ENCODE measurements around the gene PRKCA.

Gene PRKCA

DNA sequence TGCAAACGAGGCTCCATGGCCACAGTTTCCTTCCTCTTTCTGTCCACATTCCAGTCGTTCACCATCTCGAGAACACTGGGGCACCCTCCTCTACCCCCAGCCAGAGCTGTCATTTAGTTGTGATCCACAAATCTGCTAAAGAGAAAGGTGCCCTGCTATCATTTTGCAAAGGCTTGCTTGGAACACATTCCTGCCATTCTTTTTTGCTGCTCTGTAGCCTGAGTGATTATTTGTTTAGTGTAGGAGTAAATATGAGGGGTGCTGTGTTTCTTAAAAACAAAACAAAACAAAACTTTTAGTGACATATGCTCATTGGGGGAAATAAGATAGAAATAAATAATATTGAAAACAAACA, 166.7 kb downstream of the PRKCA start:
- CTCF ChIA-PET: interaction anchor here (0.8 to 1.0 kb wide), 3 partner anchors 10 to 99 kb away, joined by 3 to 4 read pairs (median 3); no protein-coding TSS in a partner anchor
- TF ChIP-seq, protein P1, sequence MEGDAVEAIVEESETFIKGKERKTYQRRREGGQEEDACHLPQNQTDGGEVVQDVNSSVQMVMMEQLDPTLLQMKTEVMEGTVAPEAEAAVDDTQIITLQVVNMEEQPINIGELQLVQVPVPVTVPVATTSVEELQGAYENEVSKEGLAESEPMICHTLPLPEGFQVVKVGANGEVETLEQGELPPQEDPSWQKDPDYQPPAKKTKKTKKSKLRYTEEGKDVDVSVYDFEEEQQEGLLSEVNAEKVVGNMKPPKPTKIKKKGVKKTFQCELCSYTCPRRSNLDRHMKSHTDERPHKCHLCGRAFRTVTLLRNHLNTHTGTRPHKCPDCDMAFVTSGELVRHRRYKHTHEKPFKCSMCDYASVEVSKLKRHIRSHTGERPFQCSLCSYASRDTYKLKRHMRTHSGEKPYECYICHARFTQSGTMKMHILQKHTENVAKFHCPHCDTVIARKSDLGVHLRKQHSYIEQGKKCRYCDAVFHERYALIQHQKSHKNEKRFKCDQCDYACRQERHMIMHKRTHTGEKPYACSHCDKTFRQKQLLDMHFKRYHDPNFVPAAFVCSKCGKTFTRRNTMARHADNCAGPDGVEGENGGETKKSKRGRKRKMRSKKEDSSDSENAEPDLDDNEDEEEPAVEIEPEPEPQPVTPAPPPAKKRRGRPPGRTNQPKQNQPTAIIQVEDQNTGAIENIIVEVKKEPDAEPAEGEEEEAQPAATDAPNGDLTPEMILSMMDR (IDR thresholded peaks at IDR 0.05; ENCODE audit: insufficient read depth, low read length, missing control alignments): no peak
- no peak for DNase-seq (ENCODE audit: low read depth, low spot score)
- no peak overlapping the region for H3K4me3 ChIP-seq (ENCODE audit: low read depth, low read length)
- POLR2A ChIA-PET: interaction anchor here (2.1 kb wide), 1 partner anchor 25 kb away, joined by 4 read pairs; no protein-coding TSS in a partner anchor

- H3K4me3 ChIP-seq (ENCODE audit: low read depth, low read length): no peak overlapping the region
- CTCF ChIA-PET: no interaction called here
- POLR2A ChIA-PET: no interaction called here
- TF ChIP-seq, protein P1 (IDR thresholded peaks at IDR 0.05; ENCODE audit: insufficient read depth, low read length, missing control alignments): no peak
- no peak for DNase-seq (ENCODE audit: low read depth, low spot score)
Measured at GRCh38 chr17:66469461-66469860, 167.0 kb downstream of the PRKCA start.

DNA sequence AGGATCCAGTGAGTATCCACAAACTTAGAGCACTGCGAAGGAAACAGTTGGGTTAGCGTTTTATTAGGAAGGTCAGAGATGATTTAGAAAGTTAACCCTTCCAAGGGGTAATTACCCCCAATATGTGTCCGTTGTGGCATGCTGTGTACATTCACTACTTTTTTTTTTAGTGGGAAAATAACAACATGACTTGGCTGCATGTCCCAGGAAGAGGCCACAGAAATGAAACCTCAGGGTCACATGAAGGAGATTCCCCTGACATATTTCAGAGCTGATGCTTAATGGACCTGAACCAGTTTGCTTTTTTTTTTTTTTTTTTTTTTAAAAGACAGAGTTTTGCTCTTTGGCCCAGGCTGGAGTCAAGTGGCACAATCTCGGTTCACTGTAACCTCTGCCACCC, 167.5 kb downstream of the PRKCA start:
- H3K4me3 ChIP-seq (ENCODE audit: low read depth, low read length): no peak overlapping the region
- ChIA-PET CTCF (no interaction called here), POLR2A (no interaction called here)
- no peak for DNase-seq (ENCODE audit: low read depth, low spot score)
- TF ChIP-seq, protein P1 (IDR thresholded peaks at IDR 0.05; ENCODE audit: insufficient read depth, low read length, missing control alignments): no peak

DNA sequence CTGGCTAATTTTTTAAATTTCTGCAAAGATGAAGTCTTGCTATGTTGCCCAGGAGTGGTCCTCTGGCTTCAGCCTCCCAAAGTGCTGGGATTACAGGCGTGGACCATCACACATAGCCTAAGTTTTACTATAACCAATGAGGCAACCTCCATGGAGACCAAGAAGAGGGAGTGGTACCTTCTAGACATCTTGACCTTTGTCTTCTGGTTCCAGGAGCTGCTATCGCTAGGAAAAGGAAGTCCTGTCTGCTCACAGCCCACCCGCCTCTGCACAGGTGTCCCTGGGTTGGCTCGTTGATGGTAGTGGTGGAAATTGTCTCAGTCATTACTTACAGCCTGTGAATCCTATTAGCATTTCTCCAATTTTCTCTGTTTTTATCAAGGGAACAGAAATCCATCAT, 169.7 kb downstream of the PRKCA start:
- POLR2A ChIA-PET: no interaction called here
- H3K4me3 ChIP-seq (ENCODE audit: low read depth, low read length): no peak overlapping the region
- DNase-seq (ENCODE audit: low read depth, low spot score): no peak
- TF ChIP-seq, protein P1 (IDR thresholded peaks at IDR 0.05; ENCODE audit: insufficient read depth, low read length, missing control alignments): no peak
- CTCF ChIA-PET: no interaction called here

DNA sequence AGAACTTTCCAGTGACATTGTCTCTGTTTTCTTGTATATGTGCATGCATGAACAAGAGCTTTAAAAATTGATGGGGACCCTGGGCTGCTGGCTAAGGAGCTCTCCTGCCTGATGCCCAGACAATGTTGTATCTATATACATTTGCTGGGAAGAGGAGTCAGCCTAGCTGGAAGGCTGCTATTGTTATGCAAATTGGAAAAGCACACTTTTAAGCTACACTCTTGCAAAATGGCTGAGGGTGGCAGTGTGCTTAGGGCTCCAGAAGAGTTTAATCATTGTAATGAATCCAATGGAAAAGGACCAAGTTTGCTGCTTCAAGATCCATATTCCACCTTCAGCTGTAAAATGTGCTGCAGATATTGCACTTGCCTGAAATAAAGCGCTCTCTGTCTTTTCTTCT, 171.8 kb downstream of the PRKCA start:
- TF ChIP-seq, protein P1 (IDR thresholded peaks at IDR 0.05; ENCODE audit: insufficient read depth, low read length, missing control alignments): no peak
- H3K4me3 ChIP-seq (ENCODE audit: low read depth, low read length): no peak overlapping the region
- ChIA-PET POLR2A (interaction anchor here (0.7 kb wide), 1 partner anchor 773 kb away, joined by 3 read pairs; no protein-coding TSS in a partner anchor), CTCF (interaction anchor here (0.6 to 1.3 kb wide), 2 partner anchors 92 to 900 kb away, joined by 3 to 5 read pairs; no protein-coding TSS in a partner anchor)
- no peak for DNase-seq (ENCODE audit: low read depth, low spot score)

DNA sequence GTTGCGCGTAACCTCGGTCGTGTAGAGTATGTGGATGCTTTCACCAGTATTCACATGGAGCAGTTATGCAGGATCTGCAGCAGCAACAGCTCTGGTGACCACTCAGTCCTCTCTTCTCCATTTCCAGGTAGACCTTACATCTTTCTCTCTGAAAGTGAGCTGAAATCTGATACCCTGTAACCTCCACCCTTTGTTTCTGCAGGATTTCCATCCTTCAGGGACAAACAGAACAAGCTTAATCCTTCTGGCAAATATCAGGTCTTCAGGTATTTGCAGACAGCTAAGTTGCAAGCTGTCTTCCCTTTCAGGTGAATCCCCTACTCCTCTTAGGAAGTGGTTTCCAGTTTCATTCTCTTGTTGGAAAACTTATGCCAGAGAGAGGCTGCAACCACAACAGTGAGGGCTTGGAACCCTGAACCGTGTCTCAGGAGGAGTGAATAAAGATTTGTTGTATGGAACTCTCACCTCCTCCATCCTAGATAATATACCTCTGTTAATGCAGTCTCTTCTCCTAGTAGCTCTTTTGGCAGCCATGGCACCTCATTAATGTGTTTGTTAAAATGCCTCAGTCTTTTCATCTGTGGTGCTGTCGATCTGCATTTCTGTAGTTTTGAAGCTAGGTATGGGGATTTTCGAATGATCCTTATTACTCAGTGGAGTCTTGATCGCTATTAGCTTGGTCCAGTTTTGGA, 172.5 kb downstream of the PRKCA start:
- H3K4me3 ChIP-seq (ENCODE audit: low read depth, low read length): no peak overlapping the region
- no peak for DNase-seq (ENCODE audit: low read depth, low spot score)
- CTCF ChIA-PET: interaction anchor here (1.3 kb wide), 1 partner anchor 10 kb away, joined by 3 read pairs; no protein-coding TSS in a partner anchor
- TF ChIP-seq, protein P1 (IDR thresholded peaks at IDR 0.05; ENCODE audit: insufficient read depth, low read length, missing control alignments): no peak
- POLR2A ChIA-PET: no interaction called here
